NT2/D1 (cell line): Measurements from ENCODE around the gene AHNAK2.

Experiments used
- DNase-seq: peaks from one replicate; pipeline ENCODE4 v3.0.0-alpha.2; 2011; ENCODE audit warnings: low read depth, low spot score
- H3K27me3 ChIP-seq: 2 replicates; pipeline ENCODE4 v1.6.0; 2011; ENCODE audit warnings: mild to moderate bottlenecking; ENCODE audit not compliant: insufficient read length, insufficient read depth
- H3K36me3 ChIP-seq: 2 replicates; pipeline ENCODE4 v1.6.1; 2011; ENCODE audit warnings: mild to moderate bottlenecking, low read length, mixed read lengths; ENCODE audit not compliant: insufficient read depth, insufficient read length
- H3K4me1 ChIP-seq: 2 replicates; pipeline ENCODE4 v1.5.1; 2011; ENCODE audit not compliant: insufficient read depth, insufficient read length
- H3K4me3 ChIP-seq: 2 replicates; pipeline ENCODE4 v1.5.1; 2011; ENCODE audit warnings: low read depth; ENCODE audit not compliant: insufficient read length
- H3K9ac ChIP-seq: 2 replicates; pipeline ENCODE4 v1.6.0; 2011; ENCODE audit warnings: low read depth; ENCODE audit not compliant: insufficient read length
- H3K9me3 ChIP-seq: 2 replicates; pipeline ENCODE4 v1.5.1; 2011; ENCODE audit warnings: mild to moderate bottlenecking, low read length; ENCODE audit not compliant: insufficient read depth
- SUZ12 ChIP-seq: IDR thresholded peaks from 2 replicates; pipeline ENCODE4 v1.6.1; 2011; ENCODE audit not compliant: insufficient read length, insufficient read depth; ENCODE audit errors: extremely low read depth
- YY1 ChIP-seq: IDR thresholded peaks from 2 replicates; pipeline ENCODE4 v1.6.1; 2011; ENCODE audit not compliant: insufficient read length, insufficient read depth
- ZNF274 ChIP-seq: IDR thresholded peaks from 2 replicates; pipeline ENCODE4 v1.6.1; 2011; ENCODE audit warnings: mild to moderate bottlenecking, low read depth, low read length

Gene AHNAK2

DNA sequence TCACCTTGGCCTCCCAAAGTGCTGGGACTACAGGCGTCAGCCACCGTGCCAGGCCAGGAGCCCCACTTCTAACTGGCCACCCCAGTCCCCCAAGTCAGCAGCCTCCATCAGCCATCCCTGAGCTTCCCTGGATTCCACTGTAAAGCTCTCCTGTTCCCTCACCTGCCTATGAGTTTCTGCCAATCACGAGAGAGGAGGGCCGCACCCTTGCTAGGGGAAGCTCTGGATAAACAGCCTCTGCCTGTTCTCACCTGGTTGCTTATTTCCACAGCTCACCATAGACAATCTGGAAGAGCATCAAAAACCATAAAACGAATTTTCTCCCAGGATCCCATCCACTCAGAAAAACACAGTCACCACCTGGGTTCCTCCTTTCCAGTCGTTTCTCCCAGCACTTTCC lies 37.7 kb upstream of the AHNAK2 start:
- Histone ChIP-seq H3K36me3 (peaks cover 48% of the 10 kb centered on the region), H3K9me3 (no peaks in the 10 kb centered on the region), H3K4me3 (no peak overlapping the region), H3K27me3 (no peaks in the 10 kb centered on the region), H3K9ac (no peak overlapping the region), H3K4me1 (peaks cover 6% of the 10 kb centered on the region)
- TF ChIP-seq ZNF274 (no peak), YY1 (no peak), SUZ12 (no peak)
- DNase-seq = no peak

DNA sequence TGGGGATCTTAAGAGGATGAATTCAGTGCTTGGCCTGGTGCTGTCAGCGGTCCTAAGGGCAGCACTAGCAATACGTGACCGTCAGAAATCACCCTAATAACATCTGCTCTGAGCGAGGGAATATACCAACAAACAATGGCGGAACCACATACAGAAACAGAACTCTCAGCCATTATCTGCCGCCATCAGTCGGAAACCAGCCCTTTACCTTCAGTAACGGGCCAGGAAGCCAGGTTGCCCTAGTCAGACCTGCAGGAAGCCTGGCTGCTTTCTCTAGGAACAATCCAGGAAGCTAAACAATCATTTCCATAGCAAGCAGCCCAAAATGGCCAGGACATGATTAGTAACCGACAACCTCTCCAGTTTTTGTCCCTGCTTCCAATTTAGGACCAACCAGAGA lies 37.1 kb upstream of the AHNAK2 start:
- TF ChIP-seq YY1 (no peak), SUZ12 (no peak), ZNF274 (no peak)
- H3K27me3 ChIP-seq = no peaks in the 10 kb centered on the region
- no peak overlapping the region for H3K4me3 ChIP-seq
- H3K4me1 ChIP-seq = peaks cover 6% of the 10 kb centered on the region
- no peak overlapping the region for H3K9ac ChIP-seq
- DNase-seq = no peak
- H3K9me3 ChIP-seq = no peaks in the 10 kb centered on the region
- peaks cover 55% of the 10 kb centered on the region for H3K36me3 ChIP-seq

DNA sequence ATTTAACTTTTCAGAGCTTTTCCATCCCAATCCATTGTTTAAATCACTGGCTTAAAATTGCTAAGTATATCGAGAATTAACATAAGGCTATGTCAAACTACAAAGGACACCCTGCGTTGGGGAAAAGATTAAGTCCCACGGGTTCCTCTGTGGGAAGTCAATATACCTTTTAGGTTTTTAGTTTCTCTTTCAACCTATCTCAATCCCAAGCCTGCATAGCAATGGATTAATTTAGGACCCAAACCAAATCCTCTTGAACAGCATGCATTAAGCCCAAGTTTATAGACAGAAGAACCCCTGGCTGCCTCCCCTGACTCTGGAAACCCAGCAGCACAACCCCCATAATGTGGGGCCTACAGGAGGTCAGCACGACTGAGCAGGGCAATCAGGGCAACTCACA lies 36.5 kb upstream of the AHNAK2 start:
- peaks cover 6% of the 10 kb centered on the region for H3K4me1 ChIP-seq
- TF ChIP-seq ZNF274 = no peak
- peaks cover 55% of the 10 kb centered on the region for H3K36me3 ChIP-seq
- DNase-seq = no peak
- H3K9ac ChIP-seq = no peak overlapping the region
- H3K27me3 ChIP-seq = no peaks in the 10 kb centered on the region
- no peaks in the 10 kb centered on the region for H3K9me3 ChIP-seq
- no peak overlapping the region for H3K4me3 ChIP-seq

DNA sequence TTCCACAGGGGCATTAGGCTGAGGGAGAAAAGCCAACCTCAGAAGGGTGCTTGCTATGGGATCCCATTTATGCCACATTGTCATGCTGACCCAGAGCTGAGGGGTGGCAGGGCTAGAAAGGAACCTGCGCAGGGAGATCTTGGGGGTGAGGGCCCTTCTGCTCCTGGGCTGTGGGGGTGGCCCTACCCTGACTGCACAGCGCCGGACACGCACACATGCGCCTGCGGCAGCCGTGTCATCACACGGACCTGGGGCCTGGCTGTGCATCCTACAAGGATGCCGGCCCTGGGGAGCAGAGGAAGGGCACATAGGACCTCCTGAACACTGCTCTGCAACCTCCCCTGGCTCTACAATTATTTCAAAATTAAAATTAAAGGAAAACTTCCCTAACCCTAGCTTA lies 35.9 kb upstream of the AHNAK2 start:
- no peak for DNase-seq
- H3K4me1 ChIP-seq = peaks cover 4% of the 10 kb centered on the region
- no peaks in the 10 kb centered on the region for H3K9me3 ChIP-seq
- TF ChIP-seq YY1 (no peak), ZNF274 (no peak), SUZ12 (no peak)
- H3K36me3 ChIP-seq = peaks cover 57% of the 10 kb centered on the region
- no peak overlapping the region for H3K9ac ChIP-seq
- no peak overlapping the region for H3K4me3 ChIP-seq
- no peaks in the 10 kb centered on the region for H3K27me3 ChIP-seq

DNA sequence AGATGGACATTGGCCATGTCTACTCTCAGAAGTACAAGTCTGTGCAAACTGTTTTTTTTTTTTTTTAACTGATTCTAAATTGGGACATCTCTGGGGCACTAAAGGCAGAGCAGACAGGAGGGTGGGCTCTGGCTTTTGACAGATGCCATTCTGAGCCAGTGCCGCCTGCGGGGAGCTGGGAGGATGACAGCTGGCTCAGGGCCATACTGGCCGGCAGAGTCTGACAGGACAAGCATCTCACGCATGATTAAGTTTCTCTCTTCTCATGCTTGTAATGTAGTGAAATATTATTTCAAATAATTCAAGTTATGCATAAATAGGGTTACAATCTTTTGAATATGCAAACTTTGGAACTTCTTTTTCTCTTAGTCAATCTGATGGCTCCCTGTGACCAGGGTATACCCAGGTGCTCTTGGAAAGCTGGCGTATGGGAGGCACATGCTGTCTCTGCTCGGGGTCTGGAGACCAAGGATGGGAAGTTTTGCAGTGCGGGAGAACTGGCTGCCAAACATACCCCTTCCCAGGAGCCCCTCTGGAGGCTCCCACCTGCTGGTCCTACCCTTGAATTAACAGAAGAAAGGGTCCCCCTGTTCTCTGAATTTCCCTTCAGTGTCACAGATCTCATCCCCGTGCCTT lies 35.1 kb upstream of the AHNAK2 start:
- Histone ChIP-seq H3K9ac (no peak overlapping the region), H3K9me3 (no peaks in the 10 kb centered on the region), H3K4me1 (peaks cover 4% of the 10 kb centered on the region), H3K4me3 (no peak overlapping the region), H3K27me3 (no peaks in the 10 kb centered on the region), H3K36me3 (peaks cover 55% of the 10 kb centered on the region)
- DNase-seq = no peak
- TF ChIP-seq YY1 (no peak), SUZ12 (no peak), ZNF274 (no peak)

DNA sequence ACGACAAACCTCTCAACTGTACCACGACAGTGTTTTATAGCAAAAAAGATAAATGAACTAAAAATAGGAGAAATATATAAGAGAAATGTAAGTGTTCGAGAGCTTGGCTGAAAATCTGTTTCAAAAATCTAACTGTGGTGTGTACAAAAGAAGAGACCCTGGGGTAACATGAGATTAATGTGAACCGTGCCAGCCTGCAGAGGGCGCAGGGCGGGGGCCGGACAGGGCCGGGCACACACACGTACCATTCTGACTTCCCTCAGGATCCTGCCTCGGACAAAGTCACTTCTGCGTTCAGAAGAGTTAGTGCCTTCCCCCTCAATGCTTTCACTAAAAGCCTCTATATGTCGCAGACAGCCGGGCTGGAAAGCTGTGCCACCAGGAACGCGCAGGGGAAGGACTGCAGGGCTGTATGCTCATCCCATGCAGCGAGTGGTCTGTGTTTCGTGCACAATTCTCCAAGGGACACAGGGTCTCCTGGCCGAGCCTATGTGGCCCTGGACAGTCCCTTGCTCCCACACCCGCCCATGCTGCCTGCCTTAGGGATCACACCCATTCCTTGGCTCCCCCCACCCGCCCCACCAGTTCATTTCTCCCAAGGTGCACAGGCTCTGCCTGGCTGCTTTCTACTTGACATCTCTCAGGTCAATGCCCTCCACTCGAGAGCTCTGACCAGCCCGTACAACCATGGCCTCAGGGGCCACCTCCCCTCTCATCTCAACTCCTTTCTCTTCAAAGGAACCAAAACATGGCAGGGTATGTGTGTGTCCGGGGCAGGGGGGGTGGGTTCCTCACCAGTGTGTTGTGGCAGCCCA lies 34.2 kb upstream of the AHNAK2 start:
- Histone ChIP-seq H3K27me3 (no peaks in the 10 kb centered on the region), H3K9ac (no peak overlapping the region), H3K9me3 (no peaks in the 10 kb centered on the region), H3K36me3 (peaks cover 60% of the 10 kb centered on the region), H3K4me3 (no peak overlapping the region), H3K4me1 (peaks cover 4% of the 10 kb centered on the region)
- TF ChIP-seq YY1 (no peak), ZNF274 (no peak), SUZ12 (no peak)
- no peak for DNase-seq

DNA sequence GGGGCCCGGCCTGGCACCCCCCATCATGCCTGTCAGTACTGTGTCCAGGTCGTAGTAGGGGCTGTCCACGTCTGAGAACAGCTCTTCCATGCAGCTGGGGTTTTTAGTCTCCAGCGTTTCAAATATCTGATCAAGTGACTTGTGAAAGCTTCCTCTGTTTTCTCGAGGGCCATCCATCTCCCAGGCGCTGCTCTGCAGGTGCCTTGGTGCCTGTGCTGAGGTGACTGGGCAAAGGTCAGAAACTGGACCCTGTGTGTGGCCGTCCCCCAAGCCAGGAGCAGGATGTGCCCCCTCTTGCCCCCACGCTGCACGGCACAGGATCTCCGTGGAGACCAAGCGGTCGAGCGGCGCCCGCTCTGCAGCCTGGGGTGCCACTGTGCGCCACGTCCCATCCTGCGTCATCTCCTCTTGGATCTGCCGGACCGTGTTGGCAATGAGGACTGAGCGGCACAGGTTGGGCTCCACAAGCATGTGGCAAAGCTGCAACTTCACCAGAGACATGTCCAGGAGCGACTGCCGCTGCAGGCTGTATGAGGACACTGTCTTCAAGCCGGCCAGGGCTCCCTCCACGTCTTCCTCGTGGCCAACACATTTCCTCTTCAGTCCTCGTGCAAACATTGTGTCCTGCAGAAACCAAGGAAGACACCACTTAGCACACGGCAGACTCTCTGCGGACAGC lies 33.3 kb upstream of the AHNAK2 start:
- Histone ChIP-seq H3K36me3 (peaks cover 66% of the 10 kb centered on the region), H3K4me3 (no peak overlapping the region)

More for the DNA sequence above, 33.3 kb upstream of the AHNAK2 start:
- Histone ChIP-seq H3K9ac (no peak overlapping the region), H3K27me3 (no peaks in the 10 kb centered on the region), H3K4me1 (peaks cover 4% of the 10 kb centered on the region), H3K9me3 (no peaks in the 10 kb centered on the region)
- no peak for DNase-seq
- TF ChIP-seq SUZ12 (no peak), ZNF274 (no peak), YY1 (no peak)
